GM12865 (cell line): ENCODE results near the gene SPATA1.
A peak's percentile ranks its signal among the peaks of the same experiment; 100 is the strongest.

Source experiments
- DNase-seq: peaks from one replicate; pipeline ENCODE4 v3.0.0; 2010; ENCODE audit warnings: low read depth
- H3K4me3 ChIP-seq: 2 replicates; pipeline ENCODE4 v1.5.1; 2011; ENCODE audit warnings: mild to moderate bottlenecking, low read depth, low read length, control low read depth
- TF ChIP-seq, protein P1 (sequence below): IDR thresholded peaks from 2 replicates; pipeline ENCODE4 v1.5.1; 2011; ENCODE audit warnings: low read length, control low read depth, low read depth, inconsistent platforms; ENCODE audit not compliant: insufficient read depth; ENCODE audit errors: missing control alignments

SPATA1 gene

DNA sequence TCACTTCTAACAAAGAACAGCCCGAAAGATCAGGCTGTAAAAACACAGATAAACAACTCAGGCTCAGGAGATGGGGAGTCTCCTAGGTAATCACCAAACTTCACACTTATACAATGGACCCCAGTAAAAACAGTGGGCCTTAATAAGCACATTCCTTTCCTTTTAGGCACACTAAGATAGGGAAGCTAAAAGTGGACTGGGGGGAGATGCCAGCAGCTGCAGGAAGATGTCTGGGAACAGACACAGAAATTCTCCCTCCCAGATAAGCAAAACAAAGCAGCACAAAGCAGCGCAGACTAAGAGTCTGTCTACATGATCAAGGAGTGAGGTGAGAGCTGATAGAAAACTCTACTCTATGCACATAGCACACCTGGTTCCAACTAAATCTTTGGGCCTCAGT is 97.0 kb downstream of the SPATA1 start:
- DNase-seq, result no peak
- TF ChIP-seq, protein P1, sequence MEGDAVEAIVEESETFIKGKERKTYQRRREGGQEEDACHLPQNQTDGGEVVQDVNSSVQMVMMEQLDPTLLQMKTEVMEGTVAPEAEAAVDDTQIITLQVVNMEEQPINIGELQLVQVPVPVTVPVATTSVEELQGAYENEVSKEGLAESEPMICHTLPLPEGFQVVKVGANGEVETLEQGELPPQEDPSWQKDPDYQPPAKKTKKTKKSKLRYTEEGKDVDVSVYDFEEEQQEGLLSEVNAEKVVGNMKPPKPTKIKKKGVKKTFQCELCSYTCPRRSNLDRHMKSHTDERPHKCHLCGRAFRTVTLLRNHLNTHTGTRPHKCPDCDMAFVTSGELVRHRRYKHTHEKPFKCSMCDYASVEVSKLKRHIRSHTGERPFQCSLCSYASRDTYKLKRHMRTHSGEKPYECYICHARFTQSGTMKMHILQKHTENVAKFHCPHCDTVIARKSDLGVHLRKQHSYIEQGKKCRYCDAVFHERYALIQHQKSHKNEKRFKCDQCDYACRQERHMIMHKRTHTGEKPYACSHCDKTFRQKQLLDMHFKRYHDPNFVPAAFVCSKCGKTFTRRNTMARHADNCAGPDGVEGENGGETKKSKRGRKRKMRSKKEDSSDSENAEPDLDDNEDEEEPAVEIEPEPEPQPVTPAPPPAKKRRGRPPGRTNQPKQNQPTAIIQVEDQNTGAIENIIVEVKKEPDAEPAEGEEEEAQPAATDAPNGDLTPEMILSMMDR, result no peak
- H3K4me3 ChIP-seq, result no peak overlapping the region

DNA sequence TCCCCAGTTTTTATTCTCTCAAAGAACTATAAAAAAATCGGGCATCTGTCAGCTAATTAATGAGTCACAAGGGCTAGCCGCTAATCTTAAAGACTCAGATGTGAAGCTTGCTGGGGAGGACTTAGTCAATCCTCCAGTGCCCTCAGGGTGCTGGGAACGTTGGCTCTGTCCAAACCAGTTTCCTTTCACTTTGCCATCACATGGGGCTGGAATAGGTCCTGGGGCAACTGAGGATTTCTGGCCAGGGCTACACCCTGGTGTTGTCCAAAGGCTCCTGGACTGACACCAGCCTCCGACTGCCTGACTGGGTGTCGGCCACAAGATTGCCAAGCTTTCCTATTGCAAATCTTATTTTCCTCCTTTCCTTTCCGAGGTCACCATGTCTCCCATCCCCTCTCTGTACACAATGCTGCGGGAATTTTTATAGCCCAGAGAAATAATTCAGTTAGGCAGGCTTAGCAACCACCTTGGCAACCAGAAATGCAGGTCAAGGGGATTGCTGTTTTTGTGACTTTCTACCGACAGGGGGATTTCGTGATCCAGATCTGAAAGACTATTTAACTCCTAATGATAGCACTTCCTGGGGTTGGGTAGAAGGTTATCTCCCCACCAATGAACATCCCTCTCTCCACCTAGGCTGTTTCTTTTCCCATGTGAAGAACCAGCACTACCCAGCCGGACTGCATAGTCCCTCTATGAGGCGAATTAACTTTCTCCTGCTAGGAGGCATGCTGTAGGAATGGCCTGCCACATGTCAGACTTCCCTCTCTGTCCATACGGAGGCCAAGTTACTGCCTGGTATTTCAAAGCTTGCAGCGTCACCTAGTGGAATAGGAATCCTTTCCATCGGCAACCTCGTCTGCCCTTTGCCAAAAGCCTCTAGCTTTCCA is 98.0 kb downstream of the SPATA1 start:
- TF ChIP-seq, protein P1, result no peak
- no peak for DNase-seq
- H3K4me3 ChIP-seq, result no peak overlapping the region

DNA sequence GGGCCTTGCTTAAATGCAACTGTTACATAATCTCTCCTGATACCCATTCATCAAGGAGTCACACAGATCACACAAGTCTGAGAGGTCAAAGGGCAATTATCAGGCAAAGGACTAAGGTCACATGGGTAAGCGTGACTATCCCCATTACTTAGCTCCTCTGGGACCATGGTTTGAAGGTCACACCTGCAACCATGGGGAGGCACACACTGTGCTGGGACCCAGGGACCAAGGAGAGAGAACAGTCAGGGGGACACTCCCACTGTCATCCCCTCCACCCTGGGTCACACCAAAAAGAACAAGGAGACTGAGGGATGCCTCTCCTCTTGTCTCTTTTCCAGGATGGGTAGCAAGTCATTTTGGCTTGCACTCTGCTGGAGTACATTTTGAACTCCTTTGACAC is 99.0 kb downstream of the SPATA1 start:
- TF ChIP-seq, protein P1, result no peak
- no peak overlapping the region for H3K4me3 ChIP-seq
- DNase-seq, result no peak

DNA sequence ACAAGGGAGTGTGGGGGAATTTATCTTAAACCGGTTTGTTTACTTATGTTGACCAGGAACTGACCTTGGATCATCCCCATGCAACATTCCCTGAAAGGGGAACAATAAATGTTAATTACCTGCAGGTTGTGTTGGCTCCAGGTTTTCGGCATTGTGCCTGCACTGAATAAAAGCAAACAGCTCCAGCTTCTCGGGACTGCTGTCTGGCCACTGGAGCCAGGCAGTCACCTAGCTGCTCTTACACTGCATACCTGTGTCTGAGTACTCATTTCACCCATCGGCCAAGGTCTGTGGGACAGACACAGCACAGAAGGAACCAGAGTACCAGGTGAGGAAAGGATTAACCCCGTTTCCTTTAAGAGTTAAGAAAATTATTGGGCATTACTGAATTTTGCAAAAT is 100.8 kb downstream of the SPATA1 start:
- TF ChIP-seq, protein P1, result no peak
- no peak for DNase-seq
- no peak overlapping the region for H3K4me3 ChIP-seq

DNA sequence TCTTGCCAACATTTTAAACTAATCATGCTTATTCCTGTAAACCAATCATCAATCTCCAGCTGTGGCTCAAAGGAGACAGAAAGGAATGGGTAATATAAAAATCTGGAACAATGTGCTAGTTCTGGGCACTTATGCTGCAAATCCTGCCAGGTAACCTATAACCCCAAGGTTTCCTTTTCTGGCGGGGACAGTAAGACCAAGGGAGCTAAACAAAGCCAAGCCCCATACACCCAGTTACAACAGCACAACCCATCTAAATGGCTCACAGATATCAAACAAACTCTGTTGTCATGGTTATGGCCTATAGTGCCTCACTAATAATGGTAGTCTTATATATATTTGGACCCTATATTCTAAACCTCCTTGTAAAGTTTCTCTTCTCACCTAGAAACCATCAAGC is 104.9 kb downstream of the SPATA1 start:
- DNase-seq, result no peak
- H3K4me3 ChIP-seq, result no peak overlapping the region
- TF ChIP-seq, protein P1, result no peak

DNA sequence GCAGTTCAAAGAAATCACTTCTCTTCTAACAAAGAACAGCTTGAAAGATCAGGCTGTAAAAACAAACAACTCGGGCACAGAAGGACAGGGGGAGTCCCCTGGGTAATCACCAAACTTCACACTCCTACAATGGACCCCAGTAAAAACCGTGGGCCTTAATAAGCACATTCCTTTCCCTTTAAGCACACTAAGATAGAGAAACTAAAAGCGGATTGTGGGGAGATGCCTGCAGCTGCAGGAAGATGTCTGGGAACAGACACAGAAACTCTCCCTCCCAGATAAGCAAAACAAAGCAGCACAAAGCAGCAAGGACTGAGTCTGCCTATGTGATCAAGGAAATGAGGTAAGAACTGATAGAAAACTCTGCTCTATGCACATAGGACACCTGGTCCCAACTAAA is 105.6 kb downstream of the SPATA1 start:
- TF ChIP-seq, protein P1, result no peak
- H3K4me3 ChIP-seq, result no peak overlapping the region
- peak; percentile 58 for DNase-seq

DNA sequence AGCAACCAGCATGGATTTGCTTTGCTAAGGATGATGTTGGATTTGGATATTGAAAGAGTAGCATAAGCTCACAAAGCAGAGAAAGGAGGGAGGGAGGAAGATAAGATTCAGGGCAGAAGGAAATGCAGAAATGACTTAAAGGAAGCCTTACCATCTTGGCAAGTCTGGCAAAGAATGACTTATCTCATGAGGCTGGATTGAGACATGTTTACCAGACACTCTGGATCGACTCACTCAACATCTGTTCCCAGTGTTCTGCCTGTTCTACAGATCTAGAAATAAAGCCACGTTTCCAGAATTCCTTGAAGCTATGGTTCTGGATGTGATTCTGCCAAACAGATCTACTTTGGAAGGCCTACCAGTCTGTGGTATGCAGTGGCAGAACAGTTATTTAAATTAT is 106.8 kb downstream of the SPATA1 start:
- no peak overlapping the region for H3K4me3 ChIP-seq
- DNase-seq, result no peak
- TF ChIP-seq, protein P1, result no peak
